ENCODE measurements around the gene POLR1G. TPM values are rescaled to one million over a fixed set of nuclear protein-coding genes. Genes with fewer than 3 reads are reported as not detected.

The POLR1G gene
- total and polyA plus RNA-seq, 2 experiments from 2014 or later, result 33.0 to 85.9 TPM

- TF ChIP-seq ZNF331 (CRISPR knock-in tag; IDR thresholded peaks at IDR 0.05; ENCODE audit: low read depth), result no peak
- no peak for TF ChIP-seq JUNB (IDR thresholded peaks at IDR 0.05; ENCODE audit: unreplicated experiment)
- no peak for TF ChIP-seq POLR2AphosphoS5 (IDR thresholded peaks at IDR 0.05; ENCODE audit: low read depth)
- no peak for TF ChIP-seq NANOG (IDR thresholded peaks at IDR 0.05; ENCODE audit: borderline replicate concordance)
- TF ChIP-seq, protein P1, sequence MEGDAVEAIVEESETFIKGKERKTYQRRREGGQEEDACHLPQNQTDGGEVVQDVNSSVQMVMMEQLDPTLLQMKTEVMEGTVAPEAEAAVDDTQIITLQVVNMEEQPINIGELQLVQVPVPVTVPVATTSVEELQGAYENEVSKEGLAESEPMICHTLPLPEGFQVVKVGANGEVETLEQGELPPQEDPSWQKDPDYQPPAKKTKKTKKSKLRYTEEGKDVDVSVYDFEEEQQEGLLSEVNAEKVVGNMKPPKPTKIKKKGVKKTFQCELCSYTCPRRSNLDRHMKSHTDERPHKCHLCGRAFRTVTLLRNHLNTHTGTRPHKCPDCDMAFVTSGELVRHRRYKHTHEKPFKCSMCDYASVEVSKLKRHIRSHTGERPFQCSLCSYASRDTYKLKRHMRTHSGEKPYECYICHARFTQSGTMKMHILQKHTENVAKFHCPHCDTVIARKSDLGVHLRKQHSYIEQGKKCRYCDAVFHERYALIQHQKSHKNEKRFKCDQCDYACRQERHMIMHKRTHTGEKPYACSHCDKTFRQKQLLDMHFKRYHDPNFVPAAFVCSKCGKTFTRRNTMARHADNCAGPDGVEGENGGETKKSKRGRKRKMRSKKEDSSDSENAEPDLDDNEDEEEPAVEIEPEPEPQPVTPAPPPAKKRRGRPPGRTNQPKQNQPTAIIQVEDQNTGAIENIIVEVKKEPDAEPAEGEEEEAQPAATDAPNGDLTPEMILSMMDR (conservative IDR thresholded peaks at IDR 0.05; ENCODE audit: low read depth in 2 of 2), result no peak
- TF ChIP-seq ZNF114 (CRISPR knock-in tag; IDR thresholded peaks at IDR 0.05), result no peak
- no peak for TF ChIP-seq CREB1 (CRISPR knock-in tag; IDR thresholded peaks at IDR 0.05; ENCODE audit: low read depth)
Measured at GRCh38 chr19:45420871-45421270, 14.4 kb downstream of the POLR1G start (continued).

DNA sequence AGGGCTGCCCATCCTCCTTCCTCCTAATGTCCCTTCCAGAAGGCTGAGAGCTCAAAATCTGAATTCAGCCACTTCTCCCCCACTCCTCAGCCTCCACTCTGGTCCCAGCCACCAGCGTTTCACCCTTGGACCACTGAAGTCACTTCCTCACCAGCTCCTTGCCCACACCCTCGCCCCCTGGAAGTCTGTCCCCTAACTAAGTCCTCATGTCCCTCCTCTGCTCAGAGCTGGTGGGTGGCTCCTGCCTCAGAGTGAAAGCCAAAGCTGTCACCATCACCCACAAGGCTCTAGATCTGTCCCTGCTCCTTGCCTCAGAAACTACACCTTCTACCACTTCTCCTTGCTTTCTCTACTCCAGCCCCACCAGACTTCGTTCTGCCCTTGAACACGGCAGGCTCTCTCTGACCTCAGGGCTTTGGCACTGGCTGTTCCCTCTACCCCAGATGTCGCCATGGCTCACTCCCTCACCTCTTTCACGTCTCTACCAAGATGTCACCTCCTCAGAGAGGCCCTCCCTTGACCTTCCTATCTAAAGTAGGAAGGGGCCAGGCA, 15.6 kb downstream of the POLR1G start:
- H3K27ac Mint-ChIP-seq, result no peak overlapping the region
- no peaks in the 10 kb centered on the region; the same call in 2 of the 3 replicates for H3K9me3 Mint-ChIP-seq
- Histone ChIP-seq H3K4me2 (no peak overlapping the region), H3F3A (replicated peaks; ENCODE audit: low read depth) (peaks cover 12% of the 10 kb centered on the region; the same call in 1 of the 2 replicates), H3K9me2 (ENCODE audit: insufficient read depth) (no peaks in the 10 kb centered on the region), H3K4me3 (no peak overlapping the region), H2AFZ (no peak overlapping the region), H3K36me3 (ENCODE audit: insufficient read depth) (no peaks in the 10 kb centered on the region; the same call in 1 of the 2 replicates), H4K20me1 (replicated peaks; ENCODE audit: insufficient read depth) (peaks cover 2% of the 10 kb centered on the region; the same call in 1 of the 2 replicates), H3K27ac (ENCODE audit: low read depth) (no peak overlapping the region), H3K79me2 (replicated peaks; ENCODE audit: insufficient read depth) (peaks cover 5% of the 10 kb centered on the region; the same call in 1 of the 2 replicates), H3K27me3 (ENCODE audit: insufficient read depth) (no peaks in the 10 kb centered on the region), H3K4me1 (ENCODE audit: insufficient read depth) (peaks cover 14% of the 10 kb centered on the region; the same call in 1 of the 2 replicates)
- TF ChIP-seq, protein P2, sequence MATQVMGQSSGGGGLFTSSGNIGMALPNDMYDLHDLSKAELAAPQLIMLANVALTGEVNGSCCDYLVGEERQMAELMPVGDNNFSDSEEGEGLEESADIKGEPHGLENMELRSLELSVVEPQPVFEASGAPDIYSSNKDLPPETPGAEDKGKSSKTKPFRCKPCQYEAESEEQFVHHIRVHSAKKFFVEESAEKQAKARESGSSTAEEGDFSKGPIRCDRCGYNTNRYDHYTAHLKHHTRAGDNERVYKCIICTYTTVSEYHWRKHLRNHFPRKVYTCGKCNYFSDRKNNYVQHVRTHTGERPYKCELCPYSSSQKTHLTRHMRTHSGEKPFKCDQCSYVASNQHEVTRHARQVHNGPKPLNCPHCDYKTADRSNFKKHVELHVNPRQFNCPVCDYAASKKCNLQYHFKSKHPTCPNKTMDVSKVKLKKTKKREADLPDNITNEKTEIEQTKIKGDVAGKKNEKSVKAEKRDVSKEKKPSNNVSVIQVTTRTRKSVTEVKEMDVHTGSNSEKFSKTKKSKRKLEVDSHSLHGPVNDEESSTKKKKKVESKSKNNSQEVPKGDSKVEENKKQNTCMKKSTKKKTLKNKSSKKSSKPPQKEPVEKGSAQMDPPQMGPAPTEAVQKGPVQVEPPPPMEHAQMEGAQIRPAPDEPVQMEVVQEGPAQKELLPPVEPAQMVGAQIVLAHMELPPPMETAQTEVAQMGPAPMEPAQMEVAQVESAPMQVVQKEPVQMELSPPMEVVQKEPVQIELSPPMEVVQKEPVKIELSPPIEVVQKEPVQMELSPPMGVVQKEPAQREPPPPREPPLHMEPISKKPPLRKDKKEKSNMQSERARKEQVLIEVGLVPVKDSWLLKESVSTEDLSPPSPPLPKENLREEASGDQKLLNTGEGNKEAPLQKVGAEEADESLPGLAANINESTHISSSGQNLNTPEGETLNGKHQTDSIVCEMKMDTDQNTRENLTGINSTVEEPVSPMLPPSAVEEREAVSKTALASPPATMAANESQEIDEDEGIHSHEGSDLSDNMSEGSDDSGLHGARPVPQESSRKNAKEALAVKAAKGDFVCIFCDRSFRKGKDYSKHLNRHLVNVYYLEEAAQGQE (IDR thresholded peaks at IDR 0.05; ENCODE audit: unreplicated experiment), result no peak
- TF ChIP-seq EZH2 (IDR thresholded peaks at IDR 0.05; ENCODE audit: low read depth, unreplicated experiment) (no peak), EZH2phosphoT487 (IDR thresholded peaks at IDR 0.05; ENCODE audit: unreplicated experiment) (no peak)
- TF ChIP-seq, protein P3, sequence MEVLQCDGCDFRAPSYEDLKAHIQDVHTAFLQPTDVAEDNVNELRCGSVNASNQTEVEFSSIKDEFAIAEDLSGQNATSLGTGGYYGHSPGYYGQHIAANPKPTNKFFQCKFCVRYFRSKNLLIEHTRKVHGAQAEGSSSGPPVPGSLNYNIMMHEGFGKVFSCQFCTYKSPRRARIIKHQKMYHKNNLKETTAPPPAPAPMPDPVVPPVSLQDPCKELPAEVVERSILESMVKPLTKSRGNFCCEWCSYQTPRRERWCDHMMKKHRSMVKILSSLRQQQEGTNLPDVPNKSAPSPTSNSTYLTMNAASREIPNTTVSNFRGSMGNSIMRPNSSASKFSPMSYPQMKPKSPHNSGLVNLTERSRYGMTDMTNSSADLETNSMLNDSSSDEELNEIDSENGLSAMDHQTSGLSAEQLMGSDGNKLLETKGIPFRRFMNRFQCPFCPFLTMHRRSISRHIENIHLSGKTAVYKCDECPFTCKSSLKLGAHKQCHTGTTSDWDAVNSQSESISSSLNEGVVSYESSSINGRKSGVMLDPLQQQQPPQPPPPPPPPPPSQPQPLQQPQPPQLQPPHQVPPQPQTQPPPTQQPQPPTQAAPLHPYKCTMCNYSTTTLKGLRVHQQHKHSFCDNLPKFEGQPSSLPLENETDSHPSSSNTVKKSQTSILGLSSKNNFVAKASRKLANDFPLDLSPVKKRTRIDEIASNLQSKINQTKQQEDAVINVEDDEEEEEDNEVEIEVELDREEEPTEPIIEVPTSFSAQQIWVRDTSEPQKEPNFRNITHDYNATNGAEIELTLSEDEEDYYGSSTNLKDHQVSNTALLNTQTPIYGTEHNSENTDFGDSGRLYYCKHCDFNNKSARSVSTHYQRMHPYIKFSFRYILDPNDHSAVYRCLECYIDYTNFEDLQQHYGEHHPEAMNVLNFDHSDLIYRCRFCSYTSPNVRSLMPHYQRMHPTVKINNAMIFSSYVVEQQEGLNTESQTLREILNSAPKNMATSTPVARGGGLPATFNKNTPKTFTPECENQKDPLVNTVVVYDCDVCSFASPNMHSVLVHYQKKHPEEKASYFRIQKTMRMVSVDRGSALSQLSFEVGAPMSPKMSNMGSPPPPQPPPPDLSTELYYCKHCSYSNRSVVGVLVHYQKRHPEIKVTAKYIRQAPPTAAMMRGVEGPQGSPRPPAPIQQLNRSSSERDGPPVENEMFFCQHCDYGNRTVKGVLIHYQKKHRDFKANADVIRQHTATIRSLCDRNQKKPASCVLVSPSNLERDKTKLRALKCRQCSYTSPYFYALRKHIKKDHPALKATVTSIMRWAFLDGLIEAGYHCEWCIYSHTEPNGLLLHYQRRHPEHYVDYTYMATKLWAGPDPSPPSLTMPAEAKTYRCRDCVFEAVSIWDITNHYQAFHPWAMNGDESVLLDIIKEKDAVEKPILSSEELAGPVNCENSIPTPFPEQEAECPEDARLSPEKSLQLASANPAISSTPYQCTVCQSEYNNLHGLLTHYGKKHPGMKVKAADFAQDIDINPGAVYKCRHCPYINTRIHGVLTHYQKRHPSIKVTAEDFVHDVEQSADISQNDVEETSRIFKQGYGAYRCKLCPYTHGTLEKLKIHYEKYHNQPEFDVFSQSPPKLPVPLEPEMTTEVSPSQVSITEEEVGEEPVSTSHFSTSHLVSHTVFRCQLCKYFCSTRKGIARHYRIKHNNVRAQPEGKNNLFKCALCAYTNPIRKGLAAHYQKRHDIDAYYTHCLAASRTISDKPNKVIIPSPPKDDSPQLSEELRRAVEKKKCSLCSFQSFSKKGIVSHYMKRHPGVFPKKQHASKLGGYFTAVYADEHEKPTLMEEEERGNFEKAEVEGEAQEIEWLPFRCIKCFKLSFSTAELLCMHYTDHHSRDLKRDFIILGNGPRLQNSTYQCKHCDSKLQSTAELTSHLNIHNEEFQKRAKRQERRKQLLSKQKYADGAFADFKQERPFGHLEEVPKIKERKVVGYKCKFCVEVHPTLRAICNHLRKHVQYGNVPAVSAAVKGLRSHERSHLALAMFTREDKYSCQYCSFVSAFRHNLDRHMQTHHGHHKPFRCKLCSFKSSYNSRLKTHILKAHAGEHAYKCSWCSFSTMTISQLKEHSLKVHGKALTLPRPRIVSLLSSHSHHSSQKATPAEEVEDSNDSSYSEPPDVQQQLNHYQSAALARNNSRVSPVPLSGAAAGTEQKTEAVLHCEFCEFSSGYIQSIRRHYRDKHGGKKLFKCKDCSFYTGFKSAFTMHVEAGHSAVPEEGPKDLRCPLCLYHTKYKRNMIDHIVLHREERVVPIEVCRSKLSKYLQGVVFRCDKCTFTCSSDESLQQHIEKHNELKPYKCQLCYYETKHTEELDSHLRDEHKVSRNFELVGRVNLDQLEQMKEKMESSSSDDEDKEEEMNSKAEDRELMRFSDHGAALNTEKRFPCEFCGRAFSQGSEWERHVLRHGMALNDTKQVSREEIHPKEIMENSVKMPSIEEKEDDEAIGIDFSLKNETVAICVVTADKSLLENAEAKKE (CRISPR knock-in tag; IDR thresholded peaks at IDR 0.05), result no peak
- peaks cover 23% of the 10 kb centered on the region for H3K4me1 Mint-ChIP-seq
- peaks cover 20% of the 10 kb centered on the region for H3K36me3 Mint-ChIP-seq (ENCODE audit: low read depth)
- ATAC-seq (no peak), DNase-seq (ENCODE audit: low spot score) (no peak)
- peaks cover 13% of the 10 kb centered on the region for H3K27me3 Mint-ChIP-seq (ENCODE audit: insufficient read depth, low read depth, poor library complexity)
- peak overlapping the region; percentile 39 for H3K4me3 Mint-ChIP-seq
